ENCODE measurements around the gene ZNF618.
A peak's percentile ranks its signal among the peaks of the same experiment; 100 is the strongest.
"Not testable (repeated sequence)": the region's sequence is repeated elsewhere in the genome, so short reads cannot be mapped to it uniquely, and the experiment has no call there.

ZNF618 gene

DNA sequence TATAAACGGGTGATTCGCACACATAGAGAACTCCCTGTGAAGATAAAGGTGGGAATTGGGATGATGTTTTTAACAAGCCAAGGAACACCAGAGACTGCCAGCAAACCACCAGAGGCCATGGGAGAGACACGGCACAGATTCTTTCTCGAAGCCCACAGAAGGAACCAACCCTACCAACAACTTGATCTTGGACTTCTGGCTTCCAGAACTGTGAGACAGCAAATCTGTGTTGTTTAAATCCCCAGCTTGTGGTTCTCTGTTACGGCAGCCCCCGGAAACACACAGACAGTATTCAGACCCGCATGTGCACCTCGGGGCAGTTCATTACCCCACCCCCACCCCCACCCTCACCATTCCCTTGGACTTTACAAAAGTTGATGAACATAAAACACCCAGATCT, 189.2 kb downstream of the ZNF618 start:
- DNase-seq, result no peak

DNA sequence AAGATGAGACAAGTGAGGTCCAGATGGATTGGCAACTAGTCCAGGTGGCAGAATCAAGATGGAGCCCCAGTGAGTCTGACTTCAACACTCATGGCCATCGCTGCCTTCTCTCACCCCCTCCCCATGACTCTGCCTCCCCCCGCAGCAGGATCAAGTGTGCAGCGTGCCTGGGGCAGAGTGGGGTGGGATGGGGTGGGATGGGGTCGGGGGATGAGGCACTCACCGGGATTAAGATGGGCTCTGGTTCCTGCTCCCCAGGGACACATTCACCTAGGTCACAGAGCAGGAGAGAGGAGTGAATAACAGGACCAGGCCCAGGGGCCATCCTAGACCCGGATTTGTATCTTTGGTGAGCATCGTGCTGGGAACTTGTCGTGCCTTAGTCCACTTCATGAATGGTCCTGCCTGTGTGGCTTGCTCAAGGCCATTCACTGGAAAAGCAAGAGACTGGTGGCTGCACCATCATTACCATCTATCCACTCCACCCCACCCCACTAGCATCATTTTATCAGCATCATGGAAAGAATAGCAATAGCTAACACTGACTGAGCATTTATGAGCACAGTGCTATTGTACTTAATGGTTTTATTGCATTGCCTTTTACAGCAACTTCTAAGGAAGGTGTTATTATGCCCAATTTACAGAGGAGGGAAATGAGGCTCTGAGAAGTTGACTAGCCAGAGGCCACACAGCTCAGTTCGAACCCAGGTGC, 193.5 kb downstream of the ZNF618 start:
- no peak for DNase-seq

- no peak for DNase-seq
Observed at GRCh38 chr9:114070188-114071103, 194.3 kb downstream of the ZNF618 start.

DNA sequence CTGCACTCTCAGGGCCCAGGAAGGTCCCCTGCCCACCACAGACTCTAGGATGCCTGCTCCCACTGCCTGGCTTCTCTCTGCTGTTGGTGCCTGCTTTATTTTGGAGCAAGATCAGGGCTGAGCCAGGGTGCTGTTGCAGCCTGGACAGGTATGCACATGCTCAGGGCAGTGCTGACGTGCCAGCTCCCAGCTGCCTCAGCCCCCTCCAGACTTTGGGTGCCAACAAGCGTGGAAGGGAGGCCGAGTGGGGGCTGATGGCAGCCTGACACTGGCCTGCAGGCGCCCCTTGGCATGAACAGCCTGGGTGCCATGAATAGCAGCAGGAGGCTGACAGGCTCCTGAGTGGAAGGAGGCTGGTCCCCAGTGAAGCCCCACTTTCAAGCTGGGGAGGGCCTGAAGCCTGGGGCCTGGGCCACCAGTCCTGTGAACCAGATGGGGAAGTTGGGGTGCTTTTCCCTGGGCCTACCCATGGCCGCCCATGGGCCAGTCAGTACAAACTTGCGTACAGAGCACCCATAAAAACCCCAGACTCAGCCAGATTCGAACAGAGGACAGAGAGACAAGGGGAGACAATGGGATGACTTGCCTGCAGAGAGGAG, 195.2 kb downstream of the ZNF618 start:
- DNase-seq, result no peak

- DNase-seq, result no peak
Observed at GRCh38 chr9:114072184-114073140, 196.4 kb downstream of the ZNF618 start.

GRCh38 chr9:114075602-114076001, 199.5 kb downstream of the ZNF618 start:
- no peak for DNase-seq

DNA sequence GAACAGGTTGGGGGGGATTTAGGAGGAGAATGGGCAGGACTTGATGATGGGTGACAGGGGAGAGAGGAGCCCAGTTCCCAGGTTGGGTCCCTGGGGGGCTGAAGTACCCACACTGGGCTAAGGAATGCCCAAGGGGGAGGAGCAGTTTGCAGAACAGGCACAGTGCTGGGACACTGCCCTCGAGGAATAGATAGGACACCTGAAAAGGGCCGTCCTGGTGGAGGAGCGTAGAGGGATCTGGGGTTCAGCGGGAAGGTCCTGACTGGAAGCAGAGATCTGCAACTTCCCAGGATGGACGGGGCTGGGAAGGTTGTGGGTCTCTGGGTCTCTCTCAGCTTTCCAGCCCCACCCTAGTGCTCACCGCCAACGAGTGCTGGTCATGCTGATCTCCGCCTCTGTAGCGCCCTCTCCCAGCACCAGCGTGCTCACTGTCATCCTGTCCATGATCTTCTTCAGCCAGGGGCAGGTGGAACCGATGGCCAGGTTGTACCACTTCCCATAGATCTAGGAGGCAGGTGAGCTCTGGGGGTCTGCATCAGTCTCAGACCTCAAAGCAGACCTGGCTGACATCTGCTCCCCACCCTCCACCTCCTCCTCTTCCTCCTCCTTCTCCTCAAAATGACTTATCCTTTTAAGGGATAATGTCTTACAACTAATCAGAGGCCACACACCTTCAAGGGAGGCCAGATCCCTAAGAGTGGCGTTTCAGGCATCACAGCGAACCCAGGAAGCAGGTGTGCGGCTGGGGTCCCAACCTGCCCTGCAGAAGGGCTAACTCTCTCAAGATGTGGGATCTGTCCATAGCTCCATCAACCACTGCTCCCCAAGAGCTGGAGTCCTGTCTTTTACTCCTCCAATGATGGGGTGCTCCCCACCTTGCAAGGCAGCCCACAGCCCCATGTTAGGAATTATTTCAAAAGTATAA, 200.4 kb downstream of the ZNF618 start:
- DNase-seq, result no peak

GRCh38 chr9:114077162-114077837, 201.2 kb downstream of the ZNF618 start:
- no peak for DNase-seq

GRCh38 chr9:114078021-114078780, 202.1 kb downstream of the ZNF618 start, which contains the start of gene AMBP:
Gene AMBP, minus strand, starts transcription at chr9:114078300. Its CDS starts 91 bp downstream, at chr9:114078209.
- DNase-seq, result no peak

DNA sequence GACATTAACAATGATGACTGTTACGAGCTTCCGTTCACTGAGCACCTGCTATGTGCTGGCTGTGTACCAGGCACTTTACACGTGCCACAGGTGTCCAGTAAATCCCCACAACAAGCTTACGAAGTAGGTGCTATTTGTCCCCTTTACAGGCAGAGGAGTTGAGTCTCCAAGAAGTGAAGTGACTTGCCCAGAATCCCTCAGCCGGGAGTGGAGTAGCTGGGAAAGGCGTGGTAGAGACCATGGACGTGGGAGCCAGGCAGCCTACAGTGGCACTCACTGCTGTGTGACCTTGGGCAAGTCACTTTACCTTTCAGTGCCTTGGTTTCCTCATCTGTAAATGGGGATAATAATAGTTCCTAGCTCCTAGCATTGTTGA, 202.7 kb downstream of the ZNF618 start:
- no peak for DNase-seq

- no peak for DNase-seq
Observed at GRCh38 chr9:114080195-114080772, 204.2 kb downstream of the ZNF618 start.

GRCh38 chr9:114080773-114081440, 204.8 kb downstream of the ZNF618 start:
- no peak for DNase-seq

- DNase-seq, result no peak
Observed at GRCh38 chr9:114081441-114082016, 205.4 kb downstream of the ZNF618 start.

GRCh38 chr9:114082017-114082762, 206.1 kb downstream of the ZNF618 start:
- peak; percentile 67 for DNase-seq

DNA sequence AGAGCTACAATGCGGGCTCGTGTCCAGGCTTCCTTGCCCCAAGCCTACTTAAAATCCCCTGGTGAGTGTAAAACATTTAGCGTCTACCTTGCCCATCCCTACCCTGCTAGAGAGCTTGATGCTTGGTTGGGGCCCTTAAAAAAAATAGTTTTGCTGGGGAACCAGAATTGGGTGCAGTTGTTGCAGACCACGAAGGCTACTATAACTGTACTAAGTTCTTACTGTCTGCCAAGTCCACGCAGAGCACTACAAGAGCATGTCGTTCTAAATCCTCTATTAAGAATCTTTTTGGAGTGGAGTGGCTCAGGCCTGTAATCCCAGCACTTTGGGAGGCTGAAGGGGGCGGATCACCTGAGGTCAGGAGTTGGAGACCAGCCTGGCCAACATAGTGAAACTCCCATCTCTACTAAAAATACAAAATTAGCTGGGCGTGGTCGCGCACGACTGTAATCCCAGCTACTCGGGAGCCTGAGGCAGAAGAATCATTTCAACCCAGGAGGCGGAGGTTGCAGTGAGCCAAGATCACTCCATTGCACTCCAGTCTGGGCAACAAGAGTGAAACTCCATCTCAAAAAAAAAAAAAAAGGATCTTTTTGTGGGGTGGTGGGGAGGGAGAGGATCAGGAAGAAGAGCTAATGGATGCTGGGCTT, 206.8 kb downstream of the ZNF618 start:
- not testable (repeated sequence) for DNase-seq

- no peak for DNase-seq
Observed at GRCh38 chr9:114083666-114084065, 207.6 kb downstream of the ZNF618 start.
